GM12891 (cell line): ENCODE measurements around the gene AKR7A2.

Source experiments
- PAX5 ChIP-seq: IDR thresholded peaks from 2 replicates; pipeline ENCODE4 v1.6.1; 2011; ENCODE audit warnings: low read length, moderate library complexity, mild to moderate bottlenecking; ENCODE audit not compliant: insufficient read depth, severe bottlenecking
- POLR2A ChIP-seq: IDR thresholded peaks from 2 replicates; pipeline ENCODE4 v1.6.1; 2011; ENCODE audit warnings: low read depth, low read length, control low read depth

- TF ChIP-seq POLR2A, result no peak
- TF ChIP-seq PAX5, result no peak
Observed at GRCh38 chr1:19350566-19350965, 38.6 kb upstream of the AKR7A2 start.
